ENCODE results near the gene HERC4.
"Not testable (repeated sequence)": the region's sequence is repeated elsewhere in the genome, so short reads cannot be mapped to it uniquely, and the experiment has no call there.

The HERC4 gene

DNA sequence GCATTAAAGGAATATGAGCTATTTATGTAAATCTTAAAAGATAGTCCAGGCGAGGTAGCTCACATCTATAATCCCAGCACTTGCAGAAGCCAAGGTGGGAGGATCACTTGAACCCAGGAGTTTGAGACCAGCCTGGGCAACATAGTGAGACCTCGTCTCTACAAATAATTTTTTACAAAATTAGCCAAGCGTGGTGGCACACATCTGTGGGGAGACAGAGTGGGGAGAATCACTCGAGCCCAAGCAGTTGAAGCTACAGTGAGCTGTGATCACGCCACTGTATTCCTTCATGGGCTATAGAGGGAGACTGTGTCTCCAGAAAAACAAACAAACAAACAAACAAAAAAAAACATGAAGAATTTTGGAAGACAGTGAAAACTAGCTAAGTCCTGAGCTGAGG is 28.4 kb downstream of the HERC4 start:
- H3K4me3 Mint-ChIP-seq: no peak overlapping the region
- H3K36me3 Mint-ChIP-seq (ENCODE audit: low read depth): peaks cover 23% of the 10 kb centered on the region
- no peaks in the 10 kb centered on the region for H3K27me3 Mint-ChIP-seq
- H3K9me3 Mint-ChIP-seq: no peaks in the 10 kb centered on the region
- H3K27ac Mint-ChIP-seq: no peak overlapping the region
- H3K4me1 Mint-ChIP-seq (ENCODE audit: low read depth): peaks cover 47% of the 10 kb centered on the region

DNA sequence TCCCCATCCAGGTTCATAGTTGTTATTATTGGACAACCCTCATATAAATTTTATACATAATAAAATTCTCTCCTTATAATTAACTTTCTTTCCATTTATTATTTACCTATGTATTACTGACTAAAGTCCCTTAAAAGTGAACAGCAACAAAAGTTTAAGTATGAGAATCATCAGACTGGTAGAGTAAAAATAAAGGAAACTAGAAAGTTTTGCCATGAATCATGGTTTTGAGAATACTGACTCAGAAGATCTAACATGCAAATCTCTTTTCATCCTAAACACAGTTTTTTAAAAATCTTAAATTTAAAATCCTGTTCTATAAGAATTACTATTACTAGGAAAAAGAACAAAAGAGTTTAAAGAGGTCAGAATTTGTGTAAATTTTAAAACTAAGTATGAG is 32.1 kb downstream of the HERC4 start:
- H3K4me3 Mint-ChIP-seq: peak overlapping the region; percentile 23
- H3K9me3 Mint-ChIP-seq: no peaks in the 10 kb centered on the region
- H3K27me3 Mint-ChIP-seq: no peaks in the 10 kb centered on the region
- no peak overlapping the region for H3K27ac Mint-ChIP-seq
- H3K36me3 Mint-ChIP-seq (ENCODE audit: low read depth): peaks cover 27% of the 10 kb centered on the region
- peaks cover 36% of the 10 kb centered on the region for H3K4me1 Mint-ChIP-seq (ENCODE audit: low read depth)

DNA sequence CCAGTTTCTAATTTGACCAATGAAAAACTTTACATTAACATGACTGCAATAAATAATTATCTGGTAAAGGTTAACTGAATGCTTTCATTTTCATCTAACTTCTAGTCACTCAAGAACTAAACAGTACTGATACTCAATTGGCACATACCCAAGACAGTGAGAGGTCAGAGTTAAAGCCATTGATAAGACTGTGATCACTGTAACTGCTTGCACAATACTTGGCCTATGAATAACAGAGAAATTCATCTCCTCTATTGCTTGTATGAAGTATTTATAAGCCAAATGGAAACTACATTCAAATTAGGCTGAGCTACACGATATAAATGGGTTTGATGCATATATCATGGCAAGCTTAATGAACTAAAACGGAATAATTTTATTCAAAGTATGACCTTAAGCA is 43.0 kb downstream of the HERC4 start:
- no peak overlapping the region for H3K4me3 Mint-ChIP-seq
- H3K27me3 Mint-ChIP-seq: no peaks in the 10 kb centered on the region
- H3K4me1 Mint-ChIP-seq (ENCODE audit: low read depth): peaks cover 5% of the 10 kb centered on the region
- peaks cover 54% of the 10 kb centered on the region for H3K36me3 Mint-ChIP-seq (ENCODE audit: low read depth)
- no peak overlapping the region for H3K27ac Mint-ChIP-seq
- H3K9me3 Mint-ChIP-seq: no peaks in the 10 kb centered on the region

DNA sequence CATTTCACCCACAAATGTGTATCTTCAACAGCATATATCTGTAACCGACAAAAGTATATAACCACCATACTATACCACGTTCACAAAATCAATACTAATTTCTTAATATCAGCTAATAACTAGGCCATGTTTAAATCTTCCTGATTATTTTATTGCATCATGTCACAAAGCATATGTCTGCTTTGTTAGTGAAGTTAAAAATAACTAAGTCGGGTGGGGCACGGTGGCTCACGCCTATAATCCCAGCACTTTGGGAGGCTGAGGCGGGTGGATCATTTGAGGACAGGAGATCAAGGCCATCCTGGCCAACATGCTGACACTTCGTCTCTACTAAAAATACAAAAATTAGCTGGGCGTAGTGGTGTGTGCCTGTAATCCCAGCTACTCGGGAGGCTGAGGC is 47.7 kb downstream of the HERC4 start:
- Mint-ChIP-seq H3K36me3 (ENCODE audit: low read depth) (peaks cover 52% of the 10 kb centered on the region), H3K4me1 (ENCODE audit: low read depth) (no peaks in the 10 kb centered on the region), H3K27ac (no peak overlapping the region), H3K9me3 (no peaks in the 10 kb centered on the region), H3K4me3 (no peak overlapping the region), H3K27me3 (no peaks in the 10 kb centered on the region)

DNA sequence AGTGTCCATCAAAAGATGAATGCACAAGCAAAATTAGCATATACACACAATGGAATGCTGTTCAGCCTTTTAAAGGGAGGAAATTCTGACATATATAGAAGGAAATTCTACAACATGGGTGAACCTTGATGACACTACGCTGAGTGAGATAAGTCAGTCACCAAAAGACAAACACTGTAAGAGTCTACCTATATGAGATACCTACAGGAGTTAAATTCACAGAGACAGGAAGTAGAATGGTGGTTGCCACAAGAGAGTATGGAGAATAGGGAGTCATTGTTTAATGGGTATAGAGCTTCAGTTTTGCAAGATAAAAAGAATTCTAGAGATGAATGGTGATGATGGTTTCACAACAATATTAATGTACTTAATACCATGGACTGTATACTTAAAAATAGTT is 51.8 kb downstream of the HERC4 start:
- Mint-ChIP-seq H3K36me3 (ENCODE audit: low read depth) (peaks cover 69% of the 10 kb centered on the region), H3K27me3 (no peaks in the 10 kb centered on the region), H3K4me3 (no peak overlapping the region), H3K4me1 (ENCODE audit: low read depth) (no peaks in the 10 kb centered on the region), H3K27ac (no peak overlapping the region), H3K9me3 (peaks cover 13% of the 10 kb centered on the region)

DNA sequence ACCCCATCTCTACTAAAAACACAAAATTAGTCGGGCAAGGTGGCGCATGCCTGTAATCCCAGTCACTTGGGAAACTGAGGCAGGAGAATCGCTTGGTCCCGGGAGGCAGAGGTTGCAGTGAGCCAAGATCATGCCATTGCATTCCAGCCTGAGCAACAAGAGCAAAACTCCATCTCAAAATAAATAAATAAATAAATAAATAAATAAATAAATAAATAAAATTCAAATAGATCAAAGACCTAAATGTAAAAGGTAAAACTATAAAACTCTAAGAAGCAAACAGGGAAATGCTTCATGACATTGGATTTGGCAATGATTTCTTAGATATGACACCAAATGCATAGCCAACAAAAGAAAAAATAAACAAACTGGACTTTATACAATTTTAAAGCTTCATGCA is 52.8 kb downstream of the HERC4 start:
- not testable (repeated sequence) for H3K27ac Mint-ChIP-seq; H3K4me3 Mint-ChIP-seq; H3K27me3 Mint-ChIP-seq; H3K4me1 Mint-ChIP-seq (ENCODE audit: low read depth)
- Mint-ChIP-seq H3K36me3 (ENCODE audit: low read depth) (peaks cover 64% of the 10 kb centered on the region), H3K9me3 (peaks cover 13% of the 10 kb centered on the region)

DNA sequence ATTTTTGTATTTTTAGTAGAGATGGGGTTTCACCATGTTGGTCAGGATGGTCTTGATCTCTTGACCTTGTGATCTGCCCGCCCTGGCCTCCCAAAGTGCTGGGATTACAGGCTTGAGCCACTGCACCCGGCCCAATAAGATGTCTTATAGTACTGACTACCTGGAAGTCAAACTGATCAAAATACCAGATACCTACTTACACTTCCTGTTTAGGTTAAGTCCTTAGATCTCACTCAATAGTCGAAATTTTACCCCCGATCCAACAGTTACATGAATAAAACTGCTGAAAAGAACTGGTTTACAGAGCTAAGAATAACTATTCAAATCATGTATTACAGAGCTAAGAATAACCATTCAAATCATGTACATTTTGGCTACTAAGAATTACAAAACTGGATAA is 58.6 kb downstream of the HERC4 start:
- not testable (repeated sequence) for H3K4me3 Mint-ChIP-seq; H3K27me3 Mint-ChIP-seq; H3K27ac Mint-ChIP-seq; H3K4me1 Mint-ChIP-seq (ENCODE audit: low read depth)
- peaks cover 13% of the 10 kb centered on the region for H3K9me3 Mint-ChIP-seq
- peaks cover 45% of the 10 kb centered on the region for H3K36me3 Mint-ChIP-seq (ENCODE audit: low read depth)

DNA sequence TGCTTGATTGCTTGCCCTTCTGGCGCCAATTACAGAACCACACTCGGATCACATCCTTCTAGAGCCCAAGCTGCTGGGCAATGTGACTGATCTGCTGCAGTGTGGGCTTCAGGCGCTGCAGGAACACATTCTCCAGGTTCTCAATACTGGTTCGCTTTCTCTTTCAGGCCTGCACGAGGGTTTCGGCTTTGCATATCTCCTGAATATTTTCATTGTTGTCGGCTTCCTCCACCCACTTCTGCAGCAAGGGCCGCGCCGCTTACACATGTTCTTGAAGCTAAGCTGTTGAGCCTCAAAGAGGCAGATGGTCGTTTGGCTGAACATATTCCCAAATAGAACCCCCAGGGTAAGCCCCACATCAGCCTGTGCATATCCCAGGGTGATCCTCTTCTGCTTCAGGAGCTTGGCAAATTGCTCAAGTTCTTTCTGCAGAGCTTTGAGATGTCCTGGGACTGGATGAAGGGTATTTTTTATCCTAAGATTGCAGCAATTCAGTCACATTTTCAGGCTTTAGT is 64.6 kb downstream of the HERC4 start:
- no peaks in the 10 kb centered on the region for H3K9me3 Mint-ChIP-seq
- H3K4me3 Mint-ChIP-seq: no peak overlapping the region
- no peaks in the 10 kb centered on the region for H3K4me1 Mint-ChIP-seq (ENCODE audit: low read depth)
- peaks cover 45% of the 10 kb centered on the region for H3K36me3 Mint-ChIP-seq (ENCODE audit: low read depth)
- H3K27me3 Mint-ChIP-seq: no peaks in the 10 kb centered on the region
- no peak overlapping the region for H3K27ac Mint-ChIP-seq

DNA sequence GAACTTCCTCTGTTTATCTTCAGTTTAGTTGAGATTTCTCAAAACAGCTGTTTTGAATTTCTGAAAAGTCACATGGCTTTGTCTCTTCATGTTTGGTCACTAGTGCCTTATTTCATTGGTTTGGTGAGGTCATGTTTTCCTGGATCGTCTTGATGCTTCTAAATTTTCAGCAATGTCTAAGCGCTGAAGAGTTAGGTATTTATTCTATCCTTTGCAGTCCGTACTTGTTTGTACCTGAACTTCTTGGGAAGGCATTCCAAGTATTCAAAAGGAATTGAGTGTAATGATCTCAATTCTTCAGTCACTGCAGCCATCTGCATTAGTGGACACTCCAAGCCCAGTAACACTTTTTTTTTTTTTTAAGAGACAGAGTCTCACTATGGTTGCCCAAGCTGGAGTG is 67.7 kb downstream of the HERC4 start:
- Mint-ChIP-seq H3K9me3 (no peaks in the 10 kb centered on the region), H3K27ac (no peak overlapping the region), H3K4me3 (no peak overlapping the region), H3K27me3 (no peaks in the 10 kb centered on the region), H3K36me3 (ENCODE audit: low read depth) (peaks cover 64% of the 10 kb centered on the region), H3K4me1 (ENCODE audit: low read depth) (no peaks in the 10 kb centered on the region)

DNA sequence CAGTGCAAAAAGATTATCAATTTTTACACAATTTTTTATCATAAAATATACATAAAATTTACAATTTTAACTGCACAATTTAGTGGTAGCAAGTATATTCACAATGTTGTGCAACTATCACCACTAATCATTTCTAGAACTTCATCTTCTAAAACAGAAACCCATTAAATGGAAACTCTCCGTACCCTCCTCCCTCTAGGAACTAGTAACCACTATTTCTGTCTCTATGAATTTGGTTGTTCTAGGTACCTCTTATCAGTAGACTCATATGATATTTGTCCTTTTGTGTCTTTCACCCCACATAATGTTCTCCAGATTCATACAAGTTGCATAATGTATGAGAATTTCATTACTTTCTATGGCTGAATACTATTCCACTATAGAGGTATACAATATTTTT is 73.5 kb downstream of the HERC4 start:
- no peaks in the 10 kb centered on the region for H3K27me3 Mint-ChIP-seq
- H3K36me3 Mint-ChIP-seq (ENCODE audit: low read depth): peaks cover 43% of the 10 kb centered on the region
- no peak overlapping the region for H3K27ac Mint-ChIP-seq
- H3K4me1 Mint-ChIP-seq (ENCODE audit: low read depth): no peaks in the 10 kb centered on the region
- H3K9me3 Mint-ChIP-seq: no peaks in the 10 kb centered on the region
- no peak overlapping the region for H3K4me3 Mint-ChIP-seq

DNA sequence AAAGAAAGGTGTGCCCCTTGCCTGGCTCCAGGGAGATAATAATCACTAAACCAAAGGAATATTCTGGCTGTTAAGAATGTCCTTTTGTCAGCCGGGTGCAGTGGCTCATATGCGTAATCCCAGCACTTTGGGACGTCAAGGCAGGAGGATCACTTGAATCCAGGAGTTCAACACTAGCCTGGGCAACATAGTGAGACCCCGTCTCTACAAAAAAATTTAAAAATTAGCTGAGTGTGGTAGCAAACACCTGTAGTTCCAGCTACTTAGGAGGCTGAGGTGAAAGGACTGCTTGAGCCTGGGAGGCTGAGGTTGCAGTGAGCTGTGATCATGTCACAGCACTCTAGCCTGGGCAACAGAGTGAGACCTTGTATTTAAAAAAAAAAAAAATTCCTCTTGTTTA is 74.1 kb downstream of the HERC4 start:
- Mint-ChIP-seq H3K27me3 (no peaks in the 10 kb centered on the region), H3K9me3 (no peaks in the 10 kb centered on the region), H3K36me3 (ENCODE audit: low read depth) (peaks cover 44% of the 10 kb centered on the region), H3K4me1 (ENCODE audit: low read depth) (no peaks in the 10 kb centered on the region), H3K27ac (no peak overlapping the region), H3K4me3 (no peak overlapping the region)

DNA sequence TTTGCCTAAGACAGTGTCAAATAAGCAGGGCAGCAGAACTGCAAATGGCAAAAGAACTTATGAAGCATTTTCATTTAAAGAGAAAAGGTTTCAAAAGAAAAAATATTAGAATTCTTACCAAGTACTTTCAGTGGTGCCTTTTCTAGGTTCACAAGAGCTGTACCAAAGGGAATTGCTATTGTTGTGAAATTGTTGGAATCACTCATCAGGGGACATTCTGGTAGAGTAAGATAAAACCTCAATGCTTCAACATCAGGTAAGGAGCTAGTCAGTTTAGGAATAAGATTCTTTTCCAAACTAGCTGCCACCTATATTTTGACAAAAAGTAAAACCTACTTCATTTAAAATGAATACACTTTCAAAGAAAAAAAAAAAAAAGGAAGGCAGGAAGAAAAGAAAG is 85.0 kb downstream of the HERC4 start:
- no peaks in the 10 kb centered on the region for H3K9me3 Mint-ChIP-seq
- no peaks in the 10 kb centered on the region for H3K27me3 Mint-ChIP-seq
- H3K4me1 Mint-ChIP-seq (ENCODE audit: low read depth): no peaks in the 10 kb centered on the region
- no peak overlapping the region for H3K27ac Mint-ChIP-seq
- peaks cover 44% of the 10 kb centered on the region for H3K36me3 Mint-ChIP-seq (ENCODE audit: low read depth)
- no peak overlapping the region for H3K4me3 Mint-ChIP-seq

DNA sequence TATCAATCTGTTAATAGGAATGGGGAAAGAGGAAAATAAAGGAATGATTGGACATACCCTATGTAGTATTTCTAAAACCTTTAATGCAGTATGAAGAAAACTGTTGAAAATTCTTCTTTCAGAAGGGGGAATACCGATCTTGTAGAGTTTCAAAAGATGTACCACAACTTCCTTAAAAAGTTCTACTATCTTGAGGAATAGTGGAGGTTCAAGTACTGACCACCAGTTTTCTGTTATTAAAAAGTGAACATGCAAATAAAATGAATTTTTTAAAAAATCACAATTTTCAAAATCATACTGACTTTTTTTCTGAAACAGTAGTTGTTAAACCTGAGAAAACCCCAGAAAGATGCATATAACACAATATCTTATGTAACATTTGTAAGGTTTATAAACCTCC is 86.5 kb downstream of the HERC4 start:
- Mint-ChIP-seq H3K4me3 (no peak overlapping the region), H3K9me3 (no peaks in the 10 kb centered on the region), H3K27ac (no peak overlapping the region), H3K27me3 (no peaks in the 10 kb centered on the region), H3K36me3 (ENCODE audit: low read depth) (peaks cover 48% of the 10 kb centered on the region), H3K4me1 (ENCODE audit: low read depth) (no peaks in the 10 kb centered on the region)

DNA sequence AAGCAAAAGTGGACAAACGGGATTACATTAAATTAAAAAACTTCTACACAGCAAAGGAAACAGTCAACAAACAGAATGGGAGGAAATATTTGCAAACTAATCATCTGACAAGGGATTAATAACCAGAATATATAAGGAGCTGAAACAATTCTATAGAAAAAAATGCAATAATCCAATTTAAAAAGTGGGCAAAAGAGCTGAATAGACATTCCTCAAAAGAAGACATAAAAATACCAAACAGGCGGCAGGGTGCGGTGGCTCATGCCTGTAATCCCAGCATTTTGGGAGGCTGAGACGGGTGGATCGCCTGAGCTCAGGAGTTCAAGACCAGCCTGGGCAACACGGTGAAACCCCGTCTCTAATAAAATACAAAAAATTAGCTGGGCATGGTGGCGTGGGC is 92.5 kb downstream of the HERC4 start:
- not testable (repeated sequence) for H3K27ac Mint-ChIP-seq; H3K9me3 Mint-ChIP-seq; H3K4me1 Mint-ChIP-seq (ENCODE audit: low read depth); H3K4me3 Mint-ChIP-seq; H3K27me3 Mint-ChIP-seq
- peaks cover 58% of the 10 kb centered on the region for H3K36me3 Mint-ChIP-seq (ENCODE audit: low read depth)

DNA sequence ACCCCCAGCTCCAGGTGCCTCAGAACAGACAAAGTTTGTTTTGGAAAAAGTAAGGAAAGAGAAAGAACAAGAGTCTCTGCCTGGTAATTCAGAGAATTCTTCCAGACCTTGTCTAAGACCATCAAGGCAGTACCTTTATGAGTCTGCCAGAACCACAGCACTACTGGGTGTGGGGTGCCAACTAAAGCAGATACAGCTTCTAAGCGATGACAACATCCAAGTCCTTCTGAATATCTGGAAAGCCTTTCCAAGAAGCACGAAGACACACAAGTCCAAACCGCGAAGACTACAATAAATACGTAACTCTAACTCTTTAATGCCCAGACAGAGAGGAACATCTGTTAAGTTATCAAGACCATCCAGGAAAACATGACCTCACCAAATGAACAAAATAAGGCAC is 96.3 kb downstream of the HERC4 start:
- peak overlapping the region; percentile 36 for H3K27ac Mint-ChIP-seq
- H3K36me3 Mint-ChIP-seq (ENCODE audit: low read depth): peaks cover 69% of the 10 kb centered on the region
- H3K4me1 Mint-ChIP-seq (ENCODE audit: low read depth): no peaks in the 10 kb centered on the region
- H3K9me3 Mint-ChIP-seq: no peaks in the 10 kb centered on the region
- H3K4me3 Mint-ChIP-seq: no peak overlapping the region
- no peaks in the 10 kb centered on the region for H3K27me3 Mint-ChIP-seq

DNA sequence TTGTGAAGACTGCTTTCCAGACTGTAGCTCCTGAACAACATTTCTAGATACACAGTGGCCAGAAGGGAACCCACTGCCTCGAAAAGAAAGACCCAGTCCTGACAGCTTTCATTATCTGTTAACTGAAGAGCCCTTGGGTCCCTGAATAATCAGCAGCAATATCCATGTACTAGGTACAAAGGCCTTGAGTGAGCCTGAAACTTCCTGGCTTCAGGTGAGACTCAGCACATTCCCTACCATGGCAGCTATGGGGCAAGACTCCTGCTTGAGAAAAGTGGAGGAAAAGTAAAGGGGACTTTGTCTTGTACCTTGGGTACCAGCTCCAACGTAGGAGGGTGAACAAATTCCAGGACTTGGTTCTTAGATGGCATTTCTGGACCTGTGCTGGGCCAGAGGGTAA is 97.8 kb downstream of the HERC4 start:
- H3K4me3 Mint-ChIP-seq: no peak overlapping the region
- H3K9me3 Mint-ChIP-seq: peaks cover 5% of the 10 kb centered on the region
- H3K27ac Mint-ChIP-seq: no peak overlapping the region
- H3K4me1 Mint-ChIP-seq (ENCODE audit: low read depth): no peaks in the 10 kb centered on the region
- no peaks in the 10 kb centered on the region for H3K27me3 Mint-ChIP-seq
- peaks cover 72% of the 10 kb centered on the region for H3K36me3 Mint-ChIP-seq (ENCODE audit: low read depth)

Data from stimulated activated naive CD8-positive, alpha-beta T cell treated with anti-CD3 and anti-CD28 coated beads, Interleukin-15, Interleukin-2, amounts not matched to agents 100 ng/mL and 50 ng/mL, for 24 hours (primary cell).